Measurements from ENCODE around the gene EOLA1. TPM values are rescaled to one million over a fixed set of nuclear protein-coding genes. Genes with fewer than 3 reads are reported as not detected.
"Not testable (repeated sequence)": the region's sequence is repeated elsewhere in the genome, so short reads cannot be mapped to it uniquely, and the experiment has no call there.

The EOLA1 gene
- total RNA-seq, 1 donor from 2014 or later, result 19.8 TPM

- ATAC-seq (peak in 1 of 2 donors; percentile 37), DNase-seq (no peak)
- H3K4me3 ChIP-seq, result no peak overlapping the region
- intact Hi-C loops (cut with DNase I), result no loop called here
- peak; percentile 41 for TF ChIP-seq CTCF (IDR thresholded peaks at IDR 0.05)
- H3K9me3 ChIP-seq, result no peaks in the 10 kb centered on the region
- H3K27me3 ChIP-seq (ENCODE audit: low read depth), result no peaks in the 10 kb centered on the region
- no peaks in the 10 kb centered on the region for H3K4me1 ChIP-seq
- H3K36me3 ChIP-seq, result no peaks in the 10 kb centered on the region
- H3K27ac ChIP-seq, result no peak overlapping the region
Measured at GRCh38 chrX:149527705-149528104, 13.1 kb upstream of the EOLA1 start.

GRCh38 chrX:149528381-149528780, 12.4 kb upstream of the EOLA1 start:
- no peaks in the 10 kb centered on the region for H3K27me3 ChIP-seq (ENCODE audit: low read depth)
- H3K9me3 ChIP-seq, result no peaks in the 10 kb centered on the region
- no peak for DNase-seq
- no peaks in the 10 kb centered on the region for H3K36me3 ChIP-seq
- H3K27ac ChIP-seq, result no peak overlapping the region
- ATAC-seq, result no peak
- no peak overlapping the region for H3K4me3 ChIP-seq
- TF ChIP-seq CTCF (IDR thresholded peaks at IDR 0.05), result no peak
- intact Hi-C loops (cut with DNase I), result no loop called here
- no peaks in the 10 kb centered on the region for H3K4me1 ChIP-seq

- no peak overlapping the region for H3K4me3 ChIP-seq
- ATAC-seq (no peak), DNase-seq (no peak)
- no peak overlapping the region for H3K27ac ChIP-seq
- no peaks in the 10 kb centered on the region for H3K9me3 ChIP-seq
- H3K4me1 ChIP-seq, result no peaks in the 10 kb centered on the region
- H3K36me3 ChIP-seq, result no peaks in the 10 kb centered on the region
- intact Hi-C loops (cut with DNase I), result no loop called here
- no peak for TF ChIP-seq CTCF (IDR thresholded peaks at IDR 0.05)
- H3K27me3 ChIP-seq (ENCODE audit: low read depth), result no peaks in the 10 kb centered on the region
Measured at GRCh38 chrX:149531599-149531998, 9.2 kb upstream of the EOLA1 start.

- H3K4me3 ChIP-seq; ATAC-seq; H3K27ac ChIP-seq; DNase-seq; H3K36me3 ChIP-seq; H3K27me3 ChIP-seq (ENCODE audit: low read depth); H3K4me1 ChIP-seq; intact Hi-C loops (cut with DNase I); H3K9me3 ChIP-seq: not testable (repeated sequence)
Measured at GRCh38 chrX:149532868-149533267, 7.9 kb upstream of the EOLA1 start.

GRCh38 chrX:149533999-149534398, 6.8 kb upstream of the EOLA1 start:
- H3K36me3 ChIP-seq; H3K27ac ChIP-seq; H3K27me3 ChIP-seq (ENCODE audit: low read depth); H3K4me1 ChIP-seq; ATAC-seq; H3K9me3 ChIP-seq; H3K4me3 ChIP-seq; intact Hi-C loops (cut with DNase I); DNase-seq: not testable (repeated sequence)

- H3K27me3 ChIP-seq (ENCODE audit: low read depth); H3K4me1 ChIP-seq; DNase-seq; ATAC-seq; H3K27ac ChIP-seq; H3K36me3 ChIP-seq; H3K9me3 ChIP-seq; H3K4me3 ChIP-seq; intact Hi-C loops (cut with DNase I): not testable (repeated sequence)
Measured at GRCh38 chrX:149534926-149535602, 5.7 kb upstream of the EOLA1 start.

- ATAC-seq; DNase-seq; H3K4me1 ChIP-seq; H3K9me3 ChIP-seq; intact Hi-C loops (cut with DNase I); H3K4me3 ChIP-seq; H3K36me3 ChIP-seq; H3K27ac ChIP-seq; H3K27me3 ChIP-seq (ENCODE audit: low read depth): not testable (repeated sequence)
Measured at GRCh38 chrX:149537474-149537873, 3.3 kb upstream of the EOLA1 start.
